K562 (cell line): ENCODE measurements around the gene STON2. TPM values are rescaled to one million over a fixed set of nuclear protein-coding genes. Genes with fewer than 3 reads are reported as not detected.

Experiments
- ATAC-seq: fragments of 200-7000 bp; cut with Tn5 transposase; 3 replicates; pipeline ENCODE4 v1.9.1; 2020; ENCODE audit warnings: moderate library complexity
- BruUV-seq: library from RNA; stranded (reverse); fragments of 400-500 nt; replicated peaks from 2 replicates; lab custom pipeline; 2021; lab: Mats Ljungman, UMichigan
- CTCF ChIA-PET: fragments of 300-600 bp; formaldehyde crosslinking; extraction: SDS; loops from one replicate; lab custom pipeline; 2021; ENCODE audit warnings: low intra/inter-chr PET ratio; lab: Yijun Ruan, JAX
- POLR2A ChIA-PET: fragments of 300-600, 350-650 bp; sonication (Branson Sonifier 250); formaldehyde crosslinking; extraction: SDS; loops from one replicate; lab custom pipeline; 2021; ENCODE audit warnings: antibody characterized with exemption, inconsistent platforms; lab: Yijun Ruan, JAX
- DNase-seq, 4 experiments: peaks; one replicate each; pipeline versions ENCODE4 v3.0.0 to v3.0.0-alpha.2; 2011 to 2018; ENCODE audit warnings: low spot score in 3 of 4, mixed read lengths in 3 of 4; ENCODE audit errors: extremely low read depth in 1 of 4
- FAIRE-seq: peaks from 2 replicates; lab custom pipeline; 2011; peaks lifted over from hg19 to GRCh38; lab: Jason Lieb, UNC
- H2AFZ ChIP-seq: 2 replicates; pipeline ENCODE4 v1.6.0; 2011; ENCODE audit warnings: low read depth, low read length, control low read depth, inconsistent platforms
- H3K27ac ChIP-seq: fragments of 200-600 bp; 3 replicates; pipeline ENCODE4 v1.8.0; 2011; ENCODE audit warnings: low read depth, mild to moderate bottlenecking, control low read depth, inconsistent platforms, low read length, moderate library complexity, mixed read lengths; ENCODE audit errors: extremely low read depth
- H3K27me3 ChIP-seq, 2 experiments: fragments of 300-600 bp in 1 of 2; 2 replicates in 1 of 2; 3 replicates in 1 of 2; pipeline versions ENCODE4 v1.6.0 to v1.8.0; 2011; ENCODE audit warnings: inconsistent platforms in 2 of 2, low read length in 2 of 2, mild to moderate bottlenecking in 1 of 2, mixed read lengths in 1 of 2, moderate library complexity in 1 of 2; ENCODE audit not compliant: control insufficient read depth in 2 of 2, insufficient read depth in 2 of 2
- H3K36me3 ChIP-seq: fragments of 300-600 bp; 3 replicates; pipeline ENCODE4 v1.8.0; 2011; ENCODE audit warnings: mild to moderate bottlenecking, low read length, inconsistent platforms; ENCODE audit not compliant: control insufficient read depth, insufficient read depth
- H3K4me1 ChIP-seq, 2 experiments: fragments of 200-600 bp in 1 of 2; replicated peaks in 1 of 2; 2 replicates in 1 of 2; 3 replicates in 1 of 2; pipeline versions ENCODE4 v1.5.1 to v1.8.0; 2011; ENCODE audit warnings: inconsistent platforms in 2 of 2, low read length in 2 of 2, mild to moderate bottlenecking in 1 of 2, mixed read lengths in 1 of 2, moderate library complexity in 1 of 2; ENCODE audit not compliant: control insufficient read depth in 2 of 2, insufficient read depth in 2 of 2
- H3K4me2 ChIP-seq: 2 replicates; pipeline ENCODE4 v1.6.1; 2011; ENCODE audit warnings: low read length, control low read depth, inconsistent platforms, mixed read lengths; ENCODE audit not compliant: insufficient read depth
- H3K4me3 ChIP-seq: fragments of 200-600 bp; sonication (generic), shearing (Covaris generic); 2 replicates; pipeline ENCODE4 v1.5.1; 2016; ENCODE audit warnings: control low read depth, inconsistent platforms
- H3K79me2 ChIP-seq: fragments of 200-600 bp; 3 replicates; pipeline ENCODE4 v1.8.0; 2011; ENCODE audit warnings: low read length, inconsistent platforms; ENCODE audit not compliant: control insufficient read depth, insufficient read depth
- H3K9ac ChIP-seq, 2 experiments: 2 replicates each; pipeline versions ENCODE4 v1.6.0 to v1.6.1; 2011; ENCODE audit warnings: low read depth in 2 of 2, low read length in 2 of 2, control low read depth in 1 of 2, inconsistent platforms in 1 of 2, mild to moderate bottlenecking in 1 of 2, mixed read lengths in 1 of 2; ENCODE audit not compliant: insufficient read depth in 1 of 2
- H3K9me1 ChIP-seq: one replicate; pipeline ENCODE4 v1.6.0; 2011; ENCODE audit warnings: inconsistent platforms, mild to moderate bottlenecking, low read length, moderate library complexity; ENCODE audit not compliant: control insufficient read depth, insufficient read depth
- H3K9me3 ChIP-seq: replicated peaks from 2 replicates; pipeline ENCODE4 v1.5.1; 2011; ENCODE audit warnings: low read depth, low read length, inconsistent platforms; ENCODE audit not compliant: control insufficient read depth, insufficient read depth
- H4K20me1 ChIP-seq: replicated peaks from 2 replicates; pipeline ENCODE4 v1.6.1; 2011; ENCODE audit warnings: low read length, inconsistent platforms, mixed read lengths; ENCODE audit not compliant: control insufficient read depth, insufficient read depth
- PML ChIP-seq: IDR thresholded peaks from 2 replicates; pipeline ENCODE4 v1.6.1; 2012; ENCODE audit warnings: low read length, inconsistent platforms
- TEAD1 ChIP-seq, 2 experiments: fragments of 450-650 bp in 1 of 2; sonication (generic) in 1 of 2; formaldehyde crosslinking; IDR thresholded peaks; 2 replicates each; pipeline versions ENCODE4 v1.4.0 to v1.8.0; 2020 to 2022; ENCODE audit warnings: mild to moderate bottlenecking in 2 of 2, missing genetic modification reagents in 1 of 2
- TEAD4 ChIP-seq, 2 experiments: sonication (generic) in 1 of 2; formaldehyde crosslinking in 1 of 2; IDR thresholded peaks; 2 replicates each; pipeline versions ENCODE4 v1.6.1 to v1.8.0; 2012 to 2022; ENCODE audit warnings: borderline replicate concordance in 1 of 2, inconsistent platforms in 1 of 2, low read length in 1 of 2, mild to moderate bottlenecking in 1 of 2, missing genetic modification reagents in 1 of 2
- WGBS: fragments of 100-300 bp; shearing (Covaris generic); methylation state at CpG from one replicate; pipeline ENCODE4 v1.1.6; 2016; ENCODE audit warnings: low coverage, mixed read lengths; ENCODE audit not compliant: insufficient coverage; ENCODE audit errors: missing lambda C conversion rate; 5-methylcytosine and 5-hydroxymethylcytosine counted together
- in situ Hi-C: fragments of 300-500 bp; cut with MboI; formaldehyde crosslinking; loops from 4 replicates; pipeline ENCODE4 v1.15.0; 2018; ENCODE audit warnings: inconsistent platforms, mixed read lengths
- intact Hi-C: fragments of 100-400 bp; cut with micrococcal nuclease; formaldehyde crosslinking; loops from 2 replicates; pipeline ENCODE4 v1.14.2; 2022
- polyA plus RNA-seq, 8 experiments: library from polyadenylated mRNA; depleted of rRNA in 4 of 8; stranded (reverse) in 5 of 8; unstranded in 3 of 8; fragments of >200 nt; fragmentation: Nextera tagmentation in 2 of 8; fragmentation: Illumina TruSeq in 1 of 8; extraction: Ambion mirVana in 2 of 8; extraction: Trizol in 1 of 8; gene quantifications; 2 replicates each; pipeline versions ENCODE4 v1.2.1 to v1.2.3, GENCODE V29; 2011 to 2014; ENCODE audit warnings: inconsistent platforms in 1 of 8, missing spikeins in 1 of 8
- total RNA-seq, 7 experiments: library from RNA; depleted of rRNA in 6 of 7; stranded (reverse); fragments of >200 nt in 6 of 7; fragmentation: Illumina TruSeq in 2 of 7; extraction: Trizol in 2 of 7; gene quantifications; 2 replicates each; pipeline versions ENCODE4 v1.2.1 to v1.2.3, GENCODE V29; 2011 to 2021; ENCODE audit warnings: low replicate concordance in 1 of 7
- TF ChIP-seq, protein P1 (sequence below): fragments of 450-650 bp; IDR thresholded peaks from 2 replicates; pipeline ENCODE4 v1.6.1; 2016; ENCODE audit warnings: mild to moderate bottlenecking

STON2 gene
- total and polyA plus RNA-seq, 9 of the 15 experiments (the other 6 are each of a cell fraction or from before 2014, with no cell fraction given): 7.8 to 99.3 (median 53.5) TPM

DNA sequence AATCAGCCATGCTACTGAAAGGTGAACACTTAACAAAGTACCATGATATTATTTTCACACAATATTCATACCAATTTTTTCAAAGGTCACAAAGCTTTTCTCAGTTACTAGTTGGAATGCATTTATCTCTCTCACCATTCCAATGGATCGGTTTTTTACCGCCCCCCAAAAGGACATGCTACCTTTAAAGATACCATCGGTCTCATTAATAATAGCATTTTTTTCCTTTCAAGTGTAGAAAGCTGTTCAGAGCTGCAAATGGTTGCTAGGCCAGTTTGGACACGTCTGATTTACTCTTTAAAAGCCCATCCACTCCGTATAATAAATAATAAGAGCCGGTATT lies 34.9 kb upstream of the STON2 start:
- Histone ChIP-seq H3K27ac (peak overlapping the region; percentile 69), H3K4me3 (peak overlapping the region; percentile 59), H4K20me1 (no peaks in the 10 kb centered on the region), H3K9ac (peak overlapping the region; percentile 74 to 93), H3K79me2 (peaks cover 68% of the 10 kb centered on the region), H3K9me3 (no peaks in the 10 kb centered on the region), H3K9me1 (no peaks in the 10 kb centered on the region), H3K4me1 (peaks cover 21 to 47% of the 10 kb centered on the region in 2 experiments), H3K4me2 (peak overlapping the region; percentile 92), H2AFZ (0 out of 2 replicates have a peak overlapping the region, but pooled peaks have one; percentile 48), H3K27me3 (no peaks in the 10 kb centered on the region), H3K36me3 (peaks cover 15% of the 10 kb centered on the region)
- in situ Hi-C loops: no loop called here
- intact Hi-C loops: loop anchor here (1.0 to 2.0 kb wide), 2 partner anchors 8 to 18 kb away; no protein-coding TSS in a partner anchor
- no peak for DNase-seq
- WGBS: 2% methylated on average over 6 of the region's 6 CpGs
- ATAC-seq: no peak
- POLR2A ChIA-PET: interaction anchor here (0.6 to 2.0 kb wide), 3 partner anchors 15 to 260 kb away, joined by 3 to 6 read pairs (median 4); no protein-coding TSS in a partner anchor
- BruUV-seq: no TSS peak
- CTCF ChIA-PET: no interaction called here
- FAIRE-seq: no peak
- 0 out of 2 replicates have a peak, but pooled peaks have one; percentile 4 for TF ChIP-seq TEAD4 (IDR thresholded peaks at IDR 0.05; ENCODE audit: low read length)
- TF ChIP-seq TEAD4 (CRISPR knock-in tag; IDR thresholded peaks at IDR 0.05; ENCODE audit: borderline replicate concordance): no peak
- 0 out of 2 replicates have a peak, but pooled peaks have one; percentile 8 for TF ChIP-seq PML
- TF ChIP-seq, protein P1, sequence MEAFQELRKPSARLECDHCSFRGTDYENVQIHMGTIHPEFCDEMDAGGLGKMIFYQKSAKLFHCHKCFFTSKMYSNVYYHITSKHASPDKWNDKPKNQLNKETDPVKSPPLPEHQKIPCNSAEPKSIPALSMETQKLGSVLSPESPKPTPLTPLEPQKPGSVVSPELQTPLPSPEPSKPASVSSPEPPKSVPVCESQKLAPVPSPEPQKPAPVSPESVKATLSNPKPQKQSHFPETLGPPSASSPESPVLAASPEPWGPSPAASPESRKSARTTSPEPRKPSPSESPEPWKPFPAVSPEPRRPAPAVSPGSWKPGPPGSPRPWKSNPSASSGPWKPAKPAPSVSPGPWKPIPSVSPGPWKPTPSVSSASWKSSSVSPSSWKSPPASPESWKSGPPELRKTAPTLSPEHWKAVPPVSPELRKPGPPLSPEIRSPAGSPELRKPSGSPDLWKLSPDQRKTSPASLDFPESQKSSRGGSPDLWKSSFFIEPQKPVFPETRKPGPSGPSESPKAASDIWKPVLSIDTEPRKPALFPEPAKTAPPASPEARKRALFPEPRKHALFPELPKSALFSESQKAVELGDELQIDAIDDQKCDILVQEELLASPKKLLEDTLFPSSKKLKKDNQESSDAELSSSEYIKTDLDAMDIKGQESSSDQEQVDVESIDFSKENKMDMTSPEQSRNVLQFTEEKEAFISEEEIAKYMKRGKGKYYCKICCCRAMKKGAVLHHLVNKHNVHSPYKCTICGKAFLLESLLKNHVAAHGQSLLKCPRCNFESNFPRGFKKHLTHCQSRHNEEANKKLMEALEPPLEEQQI: no peak
- no peak for TF ChIP-seq TEAD1 (CRISPR knock-in tag; IDR thresholded peaks at IDR 0.05)
